B cell (primary cell): ENCODE data around the gene AKT1. TPM values are rescaled to one million over a fixed set of nuclear protein-coding genes. Genes with fewer than 3 reads are reported as not detected.
A peak's percentile ranks its signal among the peaks of the same experiment; 100 is the strongest.

ENCODE experiments used
- ATAC-seq: fragments of 200-7000 bp; cut with Tn5 transposase; one replicate; pipeline ENCODE4 v1.10.0; 2021; ENCODE audit warnings: low read depth, mild to moderate bottlenecking, moderate number of reproducible peaks, moderate library complexity
- CTCF ChIA-PET: fragments of 350-600 bp; sonication (Branson Sonifier 250); formaldehyde crosslinking; loops from one replicate; lab custom pipeline; 2021; ENCODE audit warnings: antibody characterized with exemption, inconsistent platforms; lab: Charles Lee
- POLR2A ChIA-PET: fragments of 350-600 bp; sonication (Branson Sonifier 250); formaldehyde crosslinking; loops from one replicate; lab custom pipeline; 2021; ENCODE audit warnings: antibody characterized with exemption; lab: Charles Lee
- DNase-seq: peaks from one replicate; pipeline ENCODE4 v3.0.0; 2013
- H2AFZ ChIP-seq: 2 replicates; pipeline ENCODE4 v1.6.1; 2012; ENCODE audit warnings: mild to moderate bottlenecking, low read depth, low read length; ENCODE audit not compliant: insufficient read depth, poor library complexity, severe bottlenecking
- H3K27ac ChIP-seq, 2 donors: 1 replicate in 1 of 2; 2 replicates in 1 of 2; pipeline ENCODE4 v1.5.1; 2012 to 2013; ENCODE audit warnings: low read length in 2 of 2, mild to moderate bottlenecking in 2 of 2, moderate library complexity in 1 of 2
- H3K27me3 ChIP-seq, 4 experiments: fragments of 200-600 bp in 1 of 4; sonication (generic) in 1 of 4; replicated peaks in 1 of 4; 1 replicate in 2 of 4; 2 replicates in 2 of 4; pipeline versions ENCODE4 v1.6.1 to v1.7.0; 2013 to 2016; ENCODE audit warnings: low read length in 3 of 4, mild to moderate bottlenecking in 2 of 4, mixed read lengths in 1 of 4, moderate library complexity in 1 of 4; ENCODE audit not compliant: insufficient read depth in 4 of 4, control insufficient read depth in 3 of 4; ENCODE audit errors: control extremely low read depth in 1 of 4
- H3K36me3 ChIP-seq, 2 experiments: replicated peaks in 1 of 2; 1 replicate in 1 of 2; 2 replicates in 1 of 2; pipeline versions ENCODE4 v1.6.1 to v1.7.1; 2013; ENCODE audit warnings: low read length in 1 of 2; ENCODE audit not compliant: insufficient read depth in 2 of 2, control insufficient read depth in 1 of 2; ENCODE audit errors: control extremely low read depth in 1 of 2, extremely low read depth in 1 of 2
- H3K4me1 ChIP-seq, 2 donors: fragments of 200-600 bp in 1 of 2; sonication (generic) in 1 of 2; 1 replicate in 1 of 2; 2 replicates in 1 of 2; pipeline versions ENCODE4 v1.5.1 to v1.6.1; 2013 to 2017; ENCODE audit warnings: low read length in 2 of 2; ENCODE audit not compliant: control insufficient read depth in 2 of 2, insufficient read depth in 2 of 2
- H3K4me2 ChIP-seq: replicated peaks from 2 replicates; pipeline ENCODE3; 2012; ENCODE audit warnings: mild to moderate bottlenecking, low read depth, low read length; ENCODE audit not compliant: poor library complexity, severe bottlenecking
- H3K4me3 ChIP-seq, 5 experiments: fragments of 200-600 bp in 1 of 5; sonication (generic) in 1 of 5; 1 replicate in 3 of 5; 2 replicates in 2 of 5; pipeline versions ENCODE4 v1.5.1 to v1.7.0; 2011 to 2016; ENCODE audit warnings: low read length in 4 of 5, mild to moderate bottlenecking in 4 of 5, low read depth in 2 of 5, control low read depth in 1 of 5, moderate library complexity in 1 of 5; ENCODE audit not compliant: insufficient read depth in 1 of 5; ENCODE audit errors: control extremely low read depth in 1 of 5, extremely low read depth in 1 of 5
- H3K79me2 ChIP-seq: fragments of 200-600 bp; sonication (generic); one replicate; pipeline ENCODE4 v1.6.0; 2016; ENCODE audit warnings: low read length; ENCODE audit not compliant: control insufficient read depth, insufficient read depth
- H3K9ac ChIP-seq: fragments of 200-600 bp; sonication (generic); 2 replicates; pipeline ENCODE4 v1.6.1; 2017; ENCODE audit warnings: mild to moderate bottlenecking, low read length, moderate library complexity
- H3K9me3 ChIP-seq, 3 donors: one replicate each; pipeline versions ENCODE4 v1.6.1 to v1.7.1; 2013; ENCODE audit warnings: low read length in 2 of 3; ENCODE audit not compliant: control insufficient read depth in 2 of 3, insufficient read depth in 1 of 3; ENCODE audit errors: control extremely low read depth in 1 of 3
- H4K20me1 ChIP-seq: 2 replicates; pipeline ENCODE4 v1.6.0; 2012; ENCODE audit warnings: mild to moderate bottlenecking, low read length; ENCODE audit not compliant: insufficient read depth, control insufficient read depth, poor library complexity, severe bottlenecking
- H3K27ac Mint-ChIP-seq: one replicate; pipeline ENCODE4 v1.8.0; 2021; ENCODE audit warnings: mixed read lengths
- H3K27me3 Mint-ChIP-seq: one replicate; pipeline ENCODE4 v1.8.0; 2021; ENCODE audit warnings: mixed read lengths
- H3K4me1 Mint-ChIP-seq: one replicate; pipeline ENCODE4 v1.8.0; 2021; ENCODE audit warnings: mixed read lengths
- H3K4me3 Mint-ChIP-seq: one replicate; pipeline ENCODE4 v1.8.0; 2021; ENCODE audit warnings: mixed read lengths
- H3K9me3 Mint-ChIP-seq: one replicate; pipeline ENCODE4 v1.8.0; 2022; ENCODE audit warnings: mixed read lengths; ENCODE audit not compliant: insufficient read depth
- EZH2 ChIP-seq: IDR thresholded peaks from 2 replicates; pipeline ENCODE4 v1.6.1; 2012; ENCODE audit warnings: borderline replicate concordance, low read depth, mild to moderate bottlenecking, moderate library complexity, low read length; ENCODE audit not compliant: insufficient read depth, poor library complexity, severe bottlenecking
- WGBS: methylation state at CpG from one replicate; pipeline ENCODE4 v1.1.5; 2013; ENCODE audit warnings: missing lambda C conversion rate; ENCODE audit not compliant: insufficient coverage; 5-methylcytosine and 5-hydroxymethylcytosine counted together
- intact Hi-C: fragments of 100-400 bp; cut with micrococcal nuclease; formaldehyde crosslinking; loops from one replicate; pipeline ENCODE4 v1.10.0; 2022
- polyA plus RNA-seq: library from polyadenylated mRNA; depleted of rRNA; stranded (reverse); fragments of >200 nt; gene quantifications from 2 replicates; pipeline ENCODE4 v1.2.3, GENCODE V29; 2012
- total RNA-seq, 2 donors: library from RNA; stranded (reverse); fragments of 120-200 nt in 1 of 2; gene quantifications; 1 replicate in 1 of 2; 2 replicates in 1 of 2; pipeline versions ENCODE4 v1.2.3 to v1.2.4, GENCODE V29; 2013 to 2022
- TF ChIP-seq, protein P1 (sequence below): fragments of 200-600 bp; IDR thresholded peaks from one replicate; pipeline ENCODE4 v1.8.0; 2022; ENCODE audit warnings: antibody characterized with exemption, mild to moderate bottlenecking

The AKT1 gene
- total and polyA plus RNA-seq, 2 donors (not counting 1 experiment from before 2014, with no cell fraction given) = 71.1 to 90.1 TPM

DNA sequence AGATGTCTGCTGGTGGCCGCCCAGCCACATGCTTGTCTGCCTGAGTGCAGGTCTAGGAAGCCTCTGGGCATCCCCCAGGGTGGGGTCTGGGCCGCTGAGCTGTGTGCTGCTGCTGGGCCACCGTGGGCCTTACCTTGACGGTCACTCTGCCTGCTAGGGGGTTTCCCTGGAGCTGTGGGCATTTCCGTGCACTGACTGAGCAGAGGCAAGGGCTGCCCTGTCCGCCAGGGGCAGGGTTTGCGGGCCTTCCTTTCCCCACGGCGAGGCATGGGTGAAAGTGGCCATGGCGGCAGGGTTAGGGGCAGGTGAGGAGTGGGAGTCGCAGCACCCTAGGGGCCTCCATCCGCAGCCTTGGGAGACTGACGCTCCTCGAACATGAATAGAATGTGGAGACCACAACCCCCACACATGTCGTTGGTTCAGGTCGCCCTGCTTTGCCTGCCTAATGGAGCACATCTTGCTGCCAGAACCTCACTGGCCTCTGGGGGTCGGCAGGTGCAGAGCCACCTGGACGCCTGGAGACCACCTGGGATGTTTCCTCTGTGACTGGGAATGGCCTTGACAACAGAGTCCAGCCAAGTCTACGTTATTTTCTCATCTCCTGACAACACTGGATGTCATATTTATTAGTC, 7.8 kb upstream of the AKT1 start:
- Histone ChIP-seq H3K4me3 (no peak overlapping the region), H3K36me3 (no peaks in the 10 kb centered on the region), H3K9me3 (no peaks in the 10 kb centered on the region), H3K4me1 (peaks cover 13 to 40% of the 10 kb centered on the region in 2 donors), H3K27ac (no peak overlapping the region), H3K4me2 (no peak overlapping the region), H2AFZ (no peak overlapping the region), H3K79me2 (peaks cover 4% of the 10 kb centered on the region), H3K9ac (no peak overlapping the region), H4K20me1 (peaks cover 31% of the 10 kb centered on the region), H3K27me3 (no peaks in the 10 kb centered on the region)
- no peak overlapping the region for H3K4me3 Mint-ChIP-seq
- WGBS = 73% methylated on average over 18 of the region's 19 CpGs
- ChIA-PET POLR2A (no interaction called here), CTCF (interaction anchor here (1.0 kb wide), 1 partner anchor 35 kb away, joined by 4 read pairs; no protein-coding TSS in a partner anchor)
- H3K9me3 Mint-ChIP-seq = no peaks in the 10 kb centered on the region
- no peak for TF ChIP-seq EZH2
- TF ChIP-seq, protein P1, sequence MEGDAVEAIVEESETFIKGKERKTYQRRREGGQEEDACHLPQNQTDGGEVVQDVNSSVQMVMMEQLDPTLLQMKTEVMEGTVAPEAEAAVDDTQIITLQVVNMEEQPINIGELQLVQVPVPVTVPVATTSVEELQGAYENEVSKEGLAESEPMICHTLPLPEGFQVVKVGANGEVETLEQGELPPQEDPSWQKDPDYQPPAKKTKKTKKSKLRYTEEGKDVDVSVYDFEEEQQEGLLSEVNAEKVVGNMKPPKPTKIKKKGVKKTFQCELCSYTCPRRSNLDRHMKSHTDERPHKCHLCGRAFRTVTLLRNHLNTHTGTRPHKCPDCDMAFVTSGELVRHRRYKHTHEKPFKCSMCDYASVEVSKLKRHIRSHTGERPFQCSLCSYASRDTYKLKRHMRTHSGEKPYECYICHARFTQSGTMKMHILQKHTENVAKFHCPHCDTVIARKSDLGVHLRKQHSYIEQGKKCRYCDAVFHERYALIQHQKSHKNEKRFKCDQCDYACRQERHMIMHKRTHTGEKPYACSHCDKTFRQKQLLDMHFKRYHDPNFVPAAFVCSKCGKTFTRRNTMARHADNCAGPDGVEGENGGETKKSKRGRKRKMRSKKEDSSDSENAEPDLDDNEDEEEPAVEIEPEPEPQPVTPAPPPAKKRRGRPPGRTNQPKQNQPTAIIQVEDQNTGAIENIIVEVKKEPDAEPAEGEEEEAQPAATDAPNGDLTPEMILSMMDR = no peak
- H3K27me3 Mint-ChIP-seq = no peaks in the 10 kb centered on the region
- no peak overlapping the region for H3K27ac Mint-ChIP-seq
- ATAC-seq (no peak), DNase-seq (no peak)
- peaks cover 30% of the 10 kb centered on the region for H3K4me1 Mint-ChIP-seq
- intact Hi-C loops = no loop called here

DNA sequence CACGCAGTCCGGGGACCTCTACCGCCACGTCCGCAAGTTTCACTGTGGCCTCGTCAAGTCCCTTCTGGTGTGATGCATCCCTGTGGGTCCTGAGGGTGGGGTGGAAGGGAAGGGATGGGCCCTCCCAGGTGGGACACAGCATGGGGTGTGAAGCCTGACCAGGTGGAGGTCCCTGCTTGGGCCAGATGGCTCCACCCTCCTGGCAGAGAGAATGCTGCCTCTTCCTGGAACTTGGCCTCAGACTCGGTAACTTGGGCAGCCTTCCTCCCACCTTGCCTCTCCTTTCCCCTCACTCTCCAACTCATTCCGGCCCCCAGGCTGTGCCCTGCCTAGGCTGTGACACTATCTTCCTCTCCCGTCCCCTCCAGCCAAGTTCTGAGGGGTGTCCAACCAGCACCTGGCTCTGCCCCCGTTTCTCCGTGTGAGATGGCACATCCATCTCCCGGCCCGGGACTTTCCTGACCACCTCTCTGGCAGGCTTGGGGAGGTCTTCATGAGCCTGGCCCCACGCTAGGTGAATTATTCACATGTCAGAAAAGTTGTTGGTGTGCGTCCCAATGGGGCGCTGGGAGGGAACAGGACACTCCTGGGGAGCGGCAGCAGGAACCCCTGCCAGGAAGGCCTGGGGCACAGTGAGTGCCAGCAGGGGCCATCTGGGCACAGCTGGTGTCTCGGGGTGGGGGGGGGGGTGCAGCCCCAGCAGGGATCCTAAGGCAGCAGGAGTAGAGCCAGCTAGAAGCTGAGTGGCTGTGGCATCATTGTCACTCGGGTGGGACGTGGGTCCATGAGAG, 7.0 kb upstream of the AKT1 start:
- Mint-ChIP-seq H3K4me3 (peak overlapping the region; percentile 71), H3K27ac (no peak overlapping the region), H3K9me3 (no peaks in the 10 kb centered on the region), H3K4me1 (peaks cover 35% of the 10 kb centered on the region), H3K27me3 (no peaks in the 10 kb centered on the region)
- intact Hi-C loops = no loop called here
- peaks cover 4% of the 10 kb centered on the region for H3K79me2 ChIP-seq
- no peak overlapping the region for H3K9ac ChIP-seq
- H3K27ac ChIP-seq = no peak overlapping the region
- POLR2A ChIA-PET = no interaction called here
- peaks cover 13 to 46% of the 10 kb centered on the region in 2 donors for H3K4me1 ChIP-seq
- H3K36me3 ChIP-seq = no peaks in the 10 kb centered on the region
- WGBS = 95% methylated on average over 20 of the region's 20 CpGs
- peak overlapping the region; percentile 99 for H3K4me2 ChIP-seq
- peaks cover 31% of the 10 kb centered on the region for H4K20me1 ChIP-seq
- TF ChIP-seq, protein P1 = no peak
- no peak for TF ChIP-seq EZH2
- no peak overlapping the region for H3K4me3 ChIP-seq
- CTCF ChIA-PET = interaction anchor here (1.0 to 2.4 kb wide), 3 partner anchors 11 to 34 kb away, joined by 4 to 13 read pairs (median 7); no protein-coding TSS in a partner anchor
- no peaks in the 10 kb centered on the region for H3K27me3 ChIP-seq
- no peaks in the 10 kb centered on the region for H3K9me3 ChIP-seq
- no peak overlapping the region for H2AFZ ChIP-seq
- DNase-seq = no peak
- ATAC-seq = no peak
